HG03520 (cell line): ENCODE data around the gene U2SURP.
"Not testable (repeated sequence)": the region's sequence is repeated elsewhere in the genome, so short reads cannot be mapped to it uniquely, and the experiment has no call there.

Experiments
- ATAC-seq: cut with Tn5 transposase; IDR thresholded peaks from one replicate; pipeline ENCODE4 v1.9.1; 2021; ENCODE audit warnings: mild to moderate bottlenecking, moderate library complexity; ENCODE audit not compliant: unreplicated experiment

U2SURP gene

GRCh38 chr3:142976621-142977398, 24.6 kb upstream of the U2SURP start:
- ATAC-seq: no peak

- no peak for ATAC-seq
Observed at GRCh38 chr3:142977399-142977728, 24.0 kb upstream of the U2SURP start.

GRCh38 chr3:142981108-142981507, 20.3 kb upstream of the U2SURP start:
- ATAC-seq: no peak

- no peak for ATAC-seq
Observed at GRCh38 chr3:142982038-142982773, 19.2 kb upstream of the U2SURP start.

GRCh38 chr3:142983318-142983717, 18.1 kb upstream of the U2SURP start:
- ATAC-seq: no peak

GRCh38 chr3:142984255-142984654, 17.1 kb upstream of the U2SURP start:
- ATAC-seq: no peak

GRCh38 chr3:142987080-142987700, 14.2 kb upstream of the U2SURP start:
- peak; percentile 52 for ATAC-seq

- no peak for ATAC-seq
Observed at GRCh38 chr3:142987707-142988106, 13.7 kb upstream of the U2SURP start.

- ATAC-seq: not testable (repeated sequence)
Observed at GRCh38 chr3:142988221-142988620, 13.1 kb upstream of the U2SURP start.

GRCh38 chr3:142988826-142989225, 12.5 kb upstream of the U2SURP start:
- ATAC-seq: not testable (repeated sequence)

GRCh38 chr3:142990721-142991120, 10.6 kb upstream of the U2SURP start:
- no peak for ATAC-seq

GRCh38 chr3:142992323-142992722, 9.0 kb upstream of the U2SURP start:
- no peak for ATAC-seq

GRCh38 chr3:142993958-142994442, 7.4 kb upstream of the U2SURP start:
- peak; percentile 74 for ATAC-seq

- ATAC-seq: no peak
Observed at GRCh38 chr3:142997330-142997729, 4.0 kb upstream of the U2SURP start.

GRCh38 chr3:142998439-142998838, 2.9 kb upstream of the U2SURP start:
- ATAC-seq: no peak

- ATAC-seq: no peak
Observed at GRCh38 chr3:142999881-143000280, 1.5 kb upstream of the U2SURP start.

- ATAC-seq: no peak
Observed at GRCh38 chr3:143000528-143000927, 842 bp upstream of the U2SURP start.

- ATAC-seq: peak; percentile 55
Observed at GRCh38 chr3:143001034-143001368, 369 bp upstream of the U2SURP start.

- ATAC-seq: peak; percentile 33
Observed at GRCh38 chr3:143002083-143002712, 828 bp downstream of the U2SURP start.

- ATAC-seq: no peak
Observed at GRCh38 chr3:143002727-143003126, 1.4 kb downstream of the U2SURP start.

GRCh38 chr3:143004823-143005222, 3.5 kb downstream of the U2SURP start:
- ATAC-seq: no peak
